HEK293 (cell line): ENCODE measurements around the gene DHCR7.

Experiments used
- HOXA7 ChIP-seq: sonication (generic); formaldehyde crosslinking; IDR thresholded peaks from 2 replicates; pipeline ENCODE4 v1.8.1; 2022; ENCODE audit warnings: missing genetic modification reagents, borderline replicate concordance
- PRDM1 ChIP-seq: fragments of 450-650 bp; formaldehyde crosslinking; IDR thresholded peaks from 2 replicates; pipeline ENCODE4; 2016; ENCODE audit warnings: missing biosample characterization, missing genetic modification characterization
- TCF7L2 ChIP-seq: IDR thresholded peaks from 2 replicates; pipeline ENCODE4 v1.6.1; 2011; ENCODE audit warnings: low read depth, mild to moderate bottlenecking, inconsistent platforms, low read length, moderate library complexity, borderline replicate concordance
- YY1 ChIP-seq: fragments of 450-650 bp; formaldehyde crosslinking; IDR thresholded peaks from 2 replicates; pipeline ENCODE4 v1.5.1; 2018; ENCODE audit warnings: missing biosample characterization, missing genetic modification characterization
- ZBTB8A ChIP-seq: fragments of 450-650 bp; formaldehyde crosslinking; IDR thresholded peaks from 2 replicates; pipeline ENCODE4 v1.5.1; 2016; ENCODE audit warnings: missing biosample characterization, missing genetic modification characterization
- ZNF133 ChIP-seq: fragments of 450-650 bp; formaldehyde crosslinking; IDR thresholded peaks from 2 replicates; pipeline ENCODE4 v1.5.1; 2016; ENCODE audit warnings: missing biosample characterization, missing genetic modification characterization
- ZNF341 ChIP-seq: fragments of 450-650 bp; formaldehyde crosslinking; IDR thresholded peaks from 2 replicates; pipeline ENCODE4; 2016; ENCODE audit warnings: low read depth, missing biosample characterization, missing genetic modification characterization
- ZNF561 ChIP-seq: fragments of 450-650 bp; IDR thresholded peaks from 2 replicates; pipeline ENCODE4 v1.5.1; 2018; ENCODE audit warnings: missing biosample characterization, missing genetic modification characterization, borderline replicate concordance
- TF ChIP-seq, protein P1 (sequence below): fragments of 450-650 bp; formaldehyde crosslinking; IDR thresholded peaks from 2 replicates; pipeline ENCODE4 v1.5.1; 2016; ENCODE audit warnings: missing biosample characterization, missing genetic modification characterization
- TF ChIP-seq, protein P2 (sequence below): fragments of 450-650 bp; formaldehyde crosslinking; IDR thresholded peaks from 2 replicates; pipeline ENCODE4 v1.5.1; 2016; ENCODE audit warnings: missing biosample characterization, missing genetic modification characterization
- TF ChIP-seq, protein P3 (sequence below): fragments of 450-650 bp; formaldehyde crosslinking; IDR thresholded peaks from 2 replicates; pipeline ENCODE4 v1.5.1; 2016; ENCODE audit warnings: missing biosample characterization, missing genetic modification characterization

DNA sequence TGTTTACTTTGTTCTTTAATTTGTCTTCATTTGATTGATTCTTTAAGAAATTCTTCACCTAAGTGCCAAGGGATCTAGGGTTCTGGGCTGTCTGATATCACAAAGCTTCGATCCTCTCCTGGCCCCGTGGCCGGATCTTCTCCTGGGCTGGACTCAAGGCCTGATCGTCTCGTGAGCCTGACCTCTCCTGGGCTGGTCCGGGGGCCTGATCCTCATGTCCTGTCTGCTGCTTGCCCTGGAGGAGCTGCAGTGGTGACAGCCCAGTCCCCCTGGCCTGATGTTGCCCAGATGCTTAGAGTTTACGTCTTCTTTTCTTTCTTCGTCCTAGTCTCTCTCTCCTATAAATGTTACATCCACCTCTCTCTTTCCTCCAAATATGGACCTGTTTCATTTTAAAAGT is 8.1 kb upstream of the DHCR7 start:
- TF ChIP-seq, protein P1, sequence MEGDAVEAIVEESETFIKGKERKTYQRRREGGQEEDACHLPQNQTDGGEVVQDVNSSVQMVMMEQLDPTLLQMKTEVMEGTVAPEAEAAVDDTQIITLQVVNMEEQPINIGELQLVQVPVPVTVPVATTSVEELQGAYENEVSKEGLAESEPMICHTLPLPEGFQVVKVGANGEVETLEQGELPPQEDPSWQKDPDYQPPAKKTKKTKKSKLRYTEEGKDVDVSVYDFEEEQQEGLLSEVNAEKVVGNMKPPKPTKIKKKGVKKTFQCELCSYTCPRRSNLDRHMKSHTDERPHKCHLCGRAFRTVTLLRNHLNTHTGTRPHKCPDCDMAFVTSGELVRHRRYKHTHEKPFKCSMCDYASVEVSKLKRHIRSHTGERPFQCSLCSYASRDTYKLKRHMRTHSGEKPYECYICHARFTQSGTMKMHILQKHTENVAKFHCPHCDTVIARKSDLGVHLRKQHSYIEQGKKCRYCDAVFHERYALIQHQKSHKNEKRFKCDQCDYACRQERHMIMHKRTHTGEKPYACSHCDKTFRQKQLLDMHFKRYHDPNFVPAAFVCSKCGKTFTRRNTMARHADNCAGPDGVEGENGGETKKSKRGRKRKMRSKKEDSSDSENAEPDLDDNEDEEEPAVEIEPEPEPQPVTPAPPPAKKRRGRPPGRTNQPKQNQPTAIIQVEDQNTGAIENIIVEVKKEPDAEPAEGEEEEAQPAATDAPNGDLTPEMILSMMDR (tag by site-specific recombination): no peak
- TF ChIP-seq, protein P2, sequence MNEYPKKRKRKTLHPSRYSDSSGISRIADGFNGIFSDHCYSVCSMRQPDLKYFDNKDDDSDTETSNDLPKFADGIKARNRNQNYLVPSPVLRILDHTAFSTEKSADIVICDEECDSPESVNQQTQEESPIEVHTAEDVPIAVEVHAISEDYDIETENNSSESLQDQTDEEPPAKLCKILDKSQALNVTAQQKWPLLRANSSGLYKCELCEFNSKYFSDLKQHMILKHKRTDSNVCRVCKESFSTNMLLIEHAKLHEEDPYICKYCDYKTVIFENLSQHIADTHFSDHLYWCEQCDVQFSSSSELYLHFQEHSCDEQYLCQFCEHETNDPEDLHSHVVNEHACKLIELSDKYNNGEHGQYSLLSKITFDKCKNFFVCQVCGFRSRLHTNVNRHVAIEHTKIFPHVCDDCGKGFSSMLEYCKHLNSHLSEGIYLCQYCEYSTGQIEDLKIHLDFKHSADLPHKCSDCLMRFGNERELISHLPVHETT: no peak
- TF ChIP-seq ZNF561 (tag by site-specific recombination) (no peak), TCF7L2 (no peak), ZNF133 (tag by site-specific recombination) (no peak), ZBTB8A (tag by site-specific recombination) (no peak), HOXA7 (CRISPR knock-in tag) (no peak), PRDM1 (tag by site-specific recombination) (no peak), ZNF341 (no peak), YY1 (tag by site-specific recombination) (no peak)
- TF ChIP-seq, protein P3, sequence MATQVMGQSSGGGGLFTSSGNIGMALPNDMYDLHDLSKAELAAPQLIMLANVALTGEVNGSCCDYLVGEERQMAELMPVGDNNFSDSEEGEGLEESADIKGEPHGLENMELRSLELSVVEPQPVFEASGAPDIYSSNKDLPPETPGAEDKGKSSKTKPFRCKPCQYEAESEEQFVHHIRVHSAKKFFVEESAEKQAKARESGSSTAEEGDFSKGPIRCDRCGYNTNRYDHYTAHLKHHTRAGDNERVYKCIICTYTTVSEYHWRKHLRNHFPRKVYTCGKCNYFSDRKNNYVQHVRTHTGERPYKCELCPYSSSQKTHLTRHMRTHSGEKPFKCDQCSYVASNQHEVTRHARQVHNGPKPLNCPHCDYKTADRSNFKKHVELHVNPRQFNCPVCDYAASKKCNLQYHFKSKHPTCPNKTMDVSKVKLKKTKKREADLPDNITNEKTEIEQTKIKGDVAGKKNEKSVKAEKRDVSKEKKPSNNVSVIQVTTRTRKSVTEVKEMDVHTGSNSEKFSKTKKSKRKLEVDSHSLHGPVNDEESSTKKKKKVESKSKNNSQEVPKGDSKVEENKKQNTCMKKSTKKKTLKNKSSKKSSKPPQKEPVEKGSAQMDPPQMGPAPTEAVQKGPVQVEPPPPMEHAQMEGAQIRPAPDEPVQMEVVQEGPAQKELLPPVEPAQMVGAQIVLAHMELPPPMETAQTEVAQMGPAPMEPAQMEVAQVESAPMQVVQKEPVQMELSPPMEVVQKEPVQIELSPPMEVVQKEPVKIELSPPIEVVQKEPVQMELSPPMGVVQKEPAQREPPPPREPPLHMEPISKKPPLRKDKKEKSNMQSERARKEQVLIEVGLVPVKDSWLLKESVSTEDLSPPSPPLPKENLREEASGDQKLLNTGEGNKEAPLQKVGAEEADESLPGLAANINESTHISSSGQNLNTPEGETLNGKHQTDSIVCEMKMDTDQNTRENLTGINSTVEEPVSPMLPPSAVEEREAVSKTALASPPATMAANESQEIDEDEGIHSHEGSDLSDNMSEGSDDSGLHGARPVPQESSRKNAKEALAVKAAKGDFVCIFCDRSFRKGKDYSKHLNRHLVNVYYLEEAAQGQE: no peak
